K562 (cell line): ENCODE data around the gene IQCN. TPM values are rescaled to one million over a fixed set of nuclear protein-coding genes. Genes with fewer than 3 reads are reported as not detected.

Experiments used
- ESRRB ChIP-seq: fragments of 250-450 bp; sonication (Bioruptor Pico); IDR thresholded peaks from 2 replicates; pipeline ENCODE4 v1.5.0; 2020; ENCODE audit warnings: mild to moderate bottlenecking, moderate library complexity, borderline replicate concordance
- ETS2 ChIP-seq: IDR thresholded peaks from 2 replicates; pipeline ENCODE4 v1.6.1; 2016; ENCODE audit warnings: borderline replicate concordance, missing genetic modification characterization, mild to moderate bottlenecking, moderate library complexity, missing compliant biosample characterization; ENCODE audit not compliant: poor library complexity, severe bottlenecking
- ETV5 ChIP-seq: sonication (generic); formaldehyde crosslinking; IDR thresholded peaks from 2 replicates; pipeline ENCODE4 v1.4.0; 2020; ENCODE audit warnings: low read depth, mild to moderate bottlenecking, missing genetic modification reagents
- FIP1L1 ChIP-seq: fragments of 200-400 bp; formaldehyde crosslinking; IDR thresholded peaks from 2 replicates; pipeline ENCODE4 v1.6.1; 2018; ENCODE audit warnings: mild to moderate bottlenecking, low read depth, low read length; ENCODE audit not compliant: poor library complexity, severe bottlenecking
- FUS ChIP-seq: fragments of 200-400 bp; formaldehyde crosslinking; optimal IDR thresholded peaks from 2 replicates; pipeline ENCODE3; 2017; ENCODE audit warnings: low read depth, low read length
- NCOR1 ChIP-seq: fragments of 450-650 bp; IDR thresholded peaks from 2 replicates; pipeline ENCODE4 v1.6.1; 2016; ENCODE audit warnings: mild to moderate bottlenecking, moderate library complexity
- PHTF2 ChIP-seq: fragments of 250-450 bp; sonication (Bioruptor Pico); IDR thresholded peaks from 2 replicates; pipeline ENCODE4 v1.5.0; 2021; ENCODE audit warnings: mild to moderate bottlenecking
- POU5F1 ChIP-seq: fragments of 150-350 bp; IDR thresholded peaks from 2 replicates; pipeline ENCODE4 v1.6.1; 2014; ENCODE audit warnings: borderline replicate concordance, low read length, low read depth, mild to moderate bottlenecking; ENCODE audit not compliant: partially characterized antibody
- RBM25 ChIP-seq: fragments of 200-400 bp; formaldehyde crosslinking; IDR thresholded peaks from 2 replicates; pipeline ENCODE4 v1.6.1; 2018; ENCODE audit warnings: low read length, low read depth, moderate library complexity; ENCODE audit not compliant: severe bottlenecking
- SIRT6 ChIP-seq: IDR thresholded peaks from one replicate; pipeline ENCODE4 v1.6.1; 2012; ENCODE audit warnings: low read depth, mild to moderate bottlenecking, control low read depth, inconsistent platforms, low read length, moderate library complexity
- TSHZ1 ChIP-seq: fragments of 250-450 bp; sonication (Bioruptor Pico); IDR thresholded peaks from 2 replicates; pipeline ENCODE4 v1.4.0; 2020; ENCODE audit warnings: mild to moderate bottlenecking, moderate library complexity
- ZNF592 ChIP-seq: fragments of 450-650 bp; IDR thresholded peaks from 2 replicates; pipeline ENCODE4 v1.6.1; 2017; ENCODE audit warnings: antibody characterized with exemption, mild to moderate bottlenecking
- polyA plus RNA-seq, 8 experiments: library from polyadenylated mRNA; depleted of rRNA in 4 of 8; stranded (reverse) in 5 of 8; unstranded in 3 of 8; fragments of >200 nt; fragmentation: Nextera tagmentation in 2 of 8; fragmentation: Illumina TruSeq in 1 of 8; extraction: Ambion mirVana in 2 of 8; extraction: Trizol in 1 of 8; gene quantifications; 2 replicates each; pipeline versions ENCODE4 v1.2.1 to v1.2.3, GENCODE V29; 2011 to 2014; ENCODE audit warnings: inconsistent platforms in 1 of 8, missing spikeins in 1 of 8
- total RNA-seq, 7 experiments: library from RNA; depleted of rRNA in 6 of 7; stranded (reverse); fragments of >200 nt in 6 of 7; fragmentation: Illumina TruSeq in 2 of 7; extraction: Trizol in 2 of 7; gene quantifications; 2 replicates each; pipeline versions ENCODE4 v1.2.1 to v1.2.3, GENCODE V29; 2011 to 2021; ENCODE audit warnings: low replicate concordance in 1 of 7
- TF ChIP-seq, protein P1 (sequence below): fragments of 450-650 bp; IDR thresholded peaks from 2 replicates; pipeline ENCODE4 v1.6.1; 2016; ENCODE audit warnings: missing biosample characterization, missing genetic modification characterization
- TF ChIP-seq, protein P2 (sequence below): fragments of 250-450 bp; sonication (Bioruptor Pico); IDR thresholded peaks from 2 replicates; pipeline ENCODE4 v1.5.0; 2021
- TF ChIP-seq, protein P3 (sequence below): fragments of 450-650 bp; formaldehyde crosslinking; conservative IDR thresholded peaks from 2 replicates; pipeline ENCODE4 v1.4.0; 2022; ENCODE audit warnings: mild to moderate bottlenecking, missing genetic modification characterization

The IQCN gene
- total and polyA plus RNA-seq, 9 of the 15 experiments (the other 6 are each of a cell fraction or from before 2014, with no cell fraction given) = 0.01 to 0.07 (median 0.04) TPM; not detected in 3

GRCh38 chr19:18291590-18292461 lies 17.6 kb upstream of the IQCN start (continued):
- TF ChIP-seq FIP1L1 (peak; percentile 74), SIRT6 (no peak), ESRRB (no peak), POU5F1 (no peak), NCOR1 (peak; percentile 79), TSHZ1 (no peak), ZNF592 (peak; percentile 62), FUS (peak; percentile 72), ETV5 (CRISPR knock-in tag) (peak; percentile 79), RBM25 (no peak), ETS2 (no peak), PHTF2 (CRISPR knock-in tag) (no peak)
- TF ChIP-seq, protein P1, sequence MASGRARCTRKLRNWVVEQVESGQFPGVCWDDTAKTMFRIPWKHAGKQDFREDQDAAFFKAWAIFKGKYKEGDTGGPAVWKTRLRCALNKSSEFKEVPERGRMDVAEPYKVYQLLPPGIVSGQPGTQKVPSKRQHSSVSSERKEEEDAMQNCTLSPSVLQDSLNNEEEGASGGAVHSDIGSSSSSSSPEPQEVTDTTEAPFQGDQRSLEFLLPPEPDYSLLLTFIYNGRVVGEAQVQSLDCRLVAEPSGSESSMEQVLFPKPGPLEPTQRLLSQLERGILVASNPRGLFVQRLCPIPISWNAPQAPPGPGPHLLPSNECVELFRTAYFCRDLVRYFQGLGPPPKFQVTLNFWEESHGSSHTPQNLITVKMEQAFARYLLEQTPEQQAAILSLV (tag) = no peak
- TF ChIP-seq, protein P2, sequence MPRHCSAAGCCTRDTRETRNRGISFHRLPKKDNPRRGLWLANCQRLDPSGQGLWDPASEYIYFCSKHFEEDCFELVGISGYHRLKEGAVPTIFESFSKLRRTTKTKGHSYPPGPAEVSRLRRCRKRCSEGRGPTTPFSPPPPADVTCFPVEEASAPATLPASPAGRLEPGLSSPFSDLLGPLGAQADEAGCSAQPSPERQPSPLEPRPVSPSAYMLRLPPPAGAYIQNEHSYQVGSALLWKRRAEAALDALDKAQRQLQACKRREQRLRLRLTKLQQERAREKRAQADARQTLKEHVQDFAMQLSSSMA (CRISPR knock-in tag) = peak; percentile 70; the same call in 1 of the 2 replicates
- TF ChIP-seq, protein P3, sequence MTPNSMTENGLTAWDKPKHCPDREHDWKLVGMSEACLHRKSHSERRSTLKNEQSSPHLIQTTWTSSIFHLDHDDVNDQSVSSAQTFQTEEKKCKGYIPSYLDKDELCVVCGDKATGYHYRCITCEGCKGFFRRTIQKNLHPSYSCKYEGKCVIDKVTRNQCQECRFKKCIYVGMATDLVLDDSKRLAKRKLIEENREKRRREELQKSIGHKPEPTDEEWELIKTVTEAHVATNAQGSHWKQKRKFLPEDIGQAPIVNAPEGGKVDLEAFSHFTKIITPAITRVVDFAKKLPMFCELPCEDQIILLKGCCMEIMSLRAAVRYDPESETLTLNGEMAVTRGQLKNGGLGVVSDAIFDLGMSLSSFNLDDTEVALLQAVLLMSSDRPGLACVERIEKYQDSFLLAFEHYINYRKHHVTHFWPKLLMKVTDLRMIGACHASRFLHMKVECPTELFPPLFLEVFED (CRISPR knock-in tag) = no peak
